Activated B cell treated with CpG ODN at 0.5 μM for 24 hours (primary cell): Measurements from ENCODE around the gene PCDH9. TPM values are rescaled to one million over a fixed set of nuclear protein-coding genes. Genes with fewer than 3 reads are reported as not detected.

Experiments used
- ATAC-seq: fragments of 200-7000 bp; cut with Tn5 transposase; one replicate; pipeline ENCODE4 v1.10.0; 2021; ENCODE audit warnings: low read depth, mild to moderate bottlenecking, moderate library complexity
- CTCF ChIA-PET: fragments of 350-600 bp; sonication (Branson Sonifier 250); formaldehyde crosslinking; loops from one replicate; lab custom pipeline; 2021; ENCODE audit warnings: antibody characterized with exemption; lab: Charles Lee
- POLR2A ChIA-PET: fragments of 350-600 bp; sonication (Branson Sonifier 250); formaldehyde crosslinking; loops from one replicate; lab custom pipeline; 2021; ENCODE audit warnings: antibody characterized with exemption; lab: Charles Lee
- DNase-seq: peaks from one replicate; pipeline ENCODE4 v3.0.0; 2022
- H3K27ac Mint-ChIP-seq: one replicate; pipeline ENCODE4 v1.8.0; 2020; ENCODE audit warnings: mixed read lengths
- H3K27me3 Mint-ChIP-seq: one replicate; pipeline ENCODE4 v1.8.0; 2021; ENCODE audit warnings: mixed read lengths
- H3K36me3 Mint-ChIP-seq: one replicate; pipeline ENCODE4 v1.8.0; 2021; ENCODE audit warnings: low read depth, mixed read lengths
- H3K4me1 Mint-ChIP-seq: one replicate; pipeline ENCODE4 v1.8.0; 2021; ENCODE audit warnings: mixed read lengths
- H3K4me3 Mint-ChIP-seq: one replicate; pipeline ENCODE4 v1.8.0; 2020; ENCODE audit warnings: mild to moderate bottlenecking, mixed read lengths
- H3K9me3 Mint-ChIP-seq: one replicate; pipeline ENCODE4 v1.8.0; 2020; ENCODE audit warnings: mixed read lengths
- intact Hi-C: fragments of 100-400 bp; cut with micrococcal nuclease; formaldehyde crosslinking; loops from one replicate; pipeline ENCODE4 v1.15.1; 2024
- total RNA-seq: library from RNA; stranded (reverse); gene quantifications from 2 replicates; pipeline ENCODE4 v1.2.3, GENCODE V29; 2022
- TF ChIP-seq, protein P1 (sequence below): fragments of 200-600 bp; IDR thresholded peaks from one replicate; pipeline ENCODE4 v1.8.0; 2022; ENCODE audit warnings: antibody characterized with exemption, mild to moderate bottlenecking

The PCDH9 gene
- total RNA-seq, 1 donor from 2014 or later = 6.4 TPM

DNA sequence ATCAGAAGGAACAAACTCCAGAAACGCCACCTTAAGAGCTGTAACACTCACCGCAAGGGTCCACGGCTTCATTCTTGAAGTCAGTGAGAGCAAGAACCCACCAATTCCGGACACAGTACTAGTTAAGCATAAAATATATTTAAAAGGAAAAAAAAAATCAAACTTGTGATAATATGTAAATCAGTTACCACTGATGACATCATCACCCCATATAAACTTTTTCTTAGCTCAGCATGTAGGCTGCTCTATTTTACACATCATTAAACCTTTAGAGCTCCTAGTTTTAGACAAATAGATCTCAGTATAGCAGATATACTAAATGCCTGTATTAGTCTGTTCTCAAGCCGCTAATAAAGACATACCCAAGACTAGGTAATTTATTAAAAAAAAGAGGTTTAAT lies 668.1 kb downstream of the PCDH9 start:
- CTCF ChIA-PET = no interaction called here
- Mint-ChIP-seq H3K4me3 (no peak overlapping the region), H3K36me3 (no peaks in the 10 kb centered on the region), H3K27ac (no peak overlapping the region), H3K9me3 (no peaks in the 10 kb centered on the region), H3K27me3 (no peaks in the 10 kb centered on the region), H3K4me1 (no peaks in the 10 kb centered on the region)
- TF ChIP-seq, protein P1, sequence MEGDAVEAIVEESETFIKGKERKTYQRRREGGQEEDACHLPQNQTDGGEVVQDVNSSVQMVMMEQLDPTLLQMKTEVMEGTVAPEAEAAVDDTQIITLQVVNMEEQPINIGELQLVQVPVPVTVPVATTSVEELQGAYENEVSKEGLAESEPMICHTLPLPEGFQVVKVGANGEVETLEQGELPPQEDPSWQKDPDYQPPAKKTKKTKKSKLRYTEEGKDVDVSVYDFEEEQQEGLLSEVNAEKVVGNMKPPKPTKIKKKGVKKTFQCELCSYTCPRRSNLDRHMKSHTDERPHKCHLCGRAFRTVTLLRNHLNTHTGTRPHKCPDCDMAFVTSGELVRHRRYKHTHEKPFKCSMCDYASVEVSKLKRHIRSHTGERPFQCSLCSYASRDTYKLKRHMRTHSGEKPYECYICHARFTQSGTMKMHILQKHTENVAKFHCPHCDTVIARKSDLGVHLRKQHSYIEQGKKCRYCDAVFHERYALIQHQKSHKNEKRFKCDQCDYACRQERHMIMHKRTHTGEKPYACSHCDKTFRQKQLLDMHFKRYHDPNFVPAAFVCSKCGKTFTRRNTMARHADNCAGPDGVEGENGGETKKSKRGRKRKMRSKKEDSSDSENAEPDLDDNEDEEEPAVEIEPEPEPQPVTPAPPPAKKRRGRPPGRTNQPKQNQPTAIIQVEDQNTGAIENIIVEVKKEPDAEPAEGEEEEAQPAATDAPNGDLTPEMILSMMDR = no peak
- intact Hi-C loops = no loop called here
- POLR2A ChIA-PET = no interaction called here
- ATAC-seq (no peak), DNase-seq (no peak)

DNA sequence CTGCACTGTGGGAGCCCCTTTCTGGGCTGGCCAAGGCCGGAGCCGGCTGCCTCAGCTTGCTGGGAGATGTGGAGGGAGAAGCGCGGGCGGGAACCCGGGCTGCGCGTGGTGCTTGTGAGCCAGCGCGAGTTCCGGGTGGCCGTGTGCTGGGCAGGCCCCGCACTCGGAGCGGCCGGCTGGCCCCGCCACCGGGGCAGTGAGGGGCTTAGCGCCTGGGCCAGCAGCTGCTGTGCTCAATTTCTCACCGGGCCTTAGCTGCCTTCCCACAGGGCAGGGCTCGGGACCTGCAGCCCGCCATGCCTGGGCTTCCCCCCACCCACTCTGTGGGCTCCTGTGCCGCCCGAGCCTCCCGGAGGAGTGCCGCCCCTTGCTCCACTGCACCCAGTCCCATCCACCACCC lies 669.1 kb downstream of the PCDH9 start:
- no peaks in the 10 kb centered on the region for H3K9me3 Mint-ChIP-seq

DNA sequence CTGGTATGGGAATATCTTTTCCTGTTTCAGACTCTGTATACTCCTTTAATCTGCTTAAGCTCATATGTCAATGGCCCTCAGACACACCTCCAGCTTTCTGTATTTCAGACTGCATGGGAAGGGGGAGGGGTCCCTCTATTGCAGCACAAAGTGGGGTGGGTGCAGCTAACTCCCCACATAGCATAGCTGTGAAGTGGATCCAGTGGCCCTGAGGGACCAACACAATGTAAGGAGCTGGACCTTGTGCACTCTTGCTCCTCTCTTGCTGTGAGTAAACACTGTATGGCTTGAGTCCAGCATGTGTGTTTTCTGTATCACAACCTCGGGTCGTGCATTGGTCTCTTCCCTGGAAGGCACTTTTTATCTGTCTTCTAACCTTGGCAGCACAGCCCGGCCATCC lies 669.9 kb downstream of the PCDH9 start:
- POLR2A ChIA-PET = no interaction called here
- DNase-seq = no peak
- no peak for ATAC-seq
- no peaks in the 10 kb centered on the region for H3K4me1 Mint-ChIP-seq
- no peak overlapping the region for H3K27ac Mint-ChIP-seq
- no peaks in the 10 kb centered on the region for H3K36me3 Mint-ChIP-seq
- TF ChIP-seq, protein P1 = no peak
- no peaks in the 10 kb centered on the region for H3K9me3 Mint-ChIP-seq
- H3K4me3 Mint-ChIP-seq = no peak overlapping the region
- CTCF ChIA-PET = no interaction called here
- intact Hi-C loops = no loop called here
- no peaks in the 10 kb centered on the region for H3K27me3 Mint-ChIP-seq

More for the DNA sequence above, 669.1 kb downstream of the PCDH9 start:
- no peak for DNase-seq
- ChIA-PET CTCF (no interaction called here), POLR2A (no interaction called here)
- Mint-ChIP-seq H3K27ac (no peak overlapping the region), H3K4me3 (no peak overlapping the region), H3K36me3 (no peaks in the 10 kb centered on the region), H3K4me1 (no peaks in the 10 kb centered on the region), H3K27me3 (no peaks in the 10 kb centered on the region)
- no peak for ATAC-seq
- intact Hi-C loops = no loop called here
- TF ChIP-seq, protein P1 = no peak

DNA sequence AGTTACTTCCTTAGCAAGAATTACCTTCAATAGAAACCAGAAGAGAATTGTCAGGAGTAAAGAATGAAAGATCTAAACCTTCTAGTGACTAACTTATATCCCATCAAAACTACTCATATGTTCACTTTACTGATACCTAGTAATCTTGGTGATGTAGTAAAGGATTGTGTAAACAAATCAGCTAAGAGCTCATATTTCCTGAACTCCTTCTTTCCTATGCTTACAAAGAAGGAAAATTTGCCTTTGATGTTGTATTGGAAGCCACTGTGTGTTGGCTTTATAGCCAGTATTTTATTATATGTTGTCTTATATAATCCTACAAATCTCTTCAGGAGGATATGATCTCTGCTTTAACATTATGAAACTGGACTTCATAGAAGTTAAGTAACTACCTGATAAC lies 671.0 kb downstream of the PCDH9 start:
- ATAC-seq (no peak), DNase-seq (no peak)
- ChIA-PET CTCF (no interaction called here), POLR2A (no interaction called here)
- H3K36me3 Mint-ChIP-seq = no peaks in the 10 kb centered on the region
- H3K27ac Mint-ChIP-seq = no peak overlapping the region
- no peaks in the 10 kb centered on the region for H3K4me1 Mint-ChIP-seq
- no peak overlapping the region for H3K4me3 Mint-ChIP-seq
- no peaks in the 10 kb centered on the region for H3K27me3 Mint-ChIP-seq
- intact Hi-C loops = no loop called here
- H3K9me3 Mint-ChIP-seq = no peaks in the 10 kb centered on the region
- TF ChIP-seq, protein P1 = no peak

DNA sequence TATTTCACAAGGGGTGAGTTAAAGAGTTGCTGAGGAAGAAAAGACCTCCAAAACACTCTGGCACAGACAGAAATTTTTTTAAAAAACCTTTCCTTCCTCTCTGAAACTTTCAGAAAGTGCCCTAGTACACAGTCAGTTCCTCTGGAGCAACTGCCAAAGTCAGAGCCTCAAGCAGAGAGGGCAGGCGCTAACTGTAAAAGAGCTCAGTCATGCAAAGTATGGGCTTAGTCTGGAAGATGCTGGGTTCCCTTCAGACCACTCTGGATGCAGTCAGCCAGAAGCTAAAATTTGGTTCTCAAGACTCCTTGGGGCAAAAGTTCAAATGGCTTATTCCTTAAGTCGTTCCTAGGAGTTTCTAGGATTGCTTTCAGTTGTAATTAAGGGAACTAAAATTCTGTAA lies 671.6 kb downstream of the PCDH9 start:
- no peak for DNase-seq
- intact Hi-C loops = no loop called here
- ChIA-PET POLR2A (no interaction called here), CTCF (no interaction called here)
- H3K4me1 Mint-ChIP-seq = no peaks in the 10 kb centered on the region
- ATAC-seq = no peak
- no peak overlapping the region for H3K27ac Mint-ChIP-seq
- H3K36me3 Mint-ChIP-seq = no peaks in the 10 kb centered on the region
- no peaks in the 10 kb centered on the region for H3K9me3 Mint-ChIP-seq
- TF ChIP-seq, protein P1 = no peak
- H3K4me3 Mint-ChIP-seq = no peak overlapping the region
- H3K27me3 Mint-ChIP-seq = no peaks in the 10 kb centered on the region
